Neural progenitor cell (in vitro differentiated cells): ENCODE measurements around the gene TBC1D10A. TPM values are rescaled to one million over a fixed set of nuclear protein-coding genes. Genes with fewer than 3 reads are reported as not detected.

Experiments used
- DNase-seq: peaks from one replicate; pipeline ENCODE4 v3.0.0-alpha.2; 2016; ENCODE audit warnings: low spot score
- H2AFZ ChIP-seq: fragments of 200-600 bp; sonication (generic); replicated peaks from 2 replicates; pipeline ENCODE4 v1.6.1; 2016; ENCODE audit warnings: antibody characterized with exemption
- H3F3A ChIP-seq: fragments of 200-600 bp; sonication (generic); 2 replicates; pipeline ENCODE4 v1.6.1; 2016; ENCODE audit warnings: antibody characterized with exemption, low read depth
- H3K27ac ChIP-seq: fragments of 200-600 bp; sonication (generic); 2 replicates; pipeline ENCODE4 v1.5.1; 2016; ENCODE audit warnings: mild to moderate bottlenecking
- H3K27me3 ChIP-seq: fragments of 200-600 bp; sonication (generic); 2 replicates; pipeline ENCODE4 v1.6.1; 2016; ENCODE audit warnings: mild to moderate bottlenecking, moderate library complexity
- H3K36me3 ChIP-seq: fragments of 200-600 bp; sonication (generic); 2 replicates; pipeline ENCODE4 v1.5.1; 2016
- H3K4me1 ChIP-seq: fragments of 200-600 bp; sonication (generic); 2 replicates; pipeline ENCODE4 v1.6.1; 2016; ENCODE audit warnings: mixed run types
- H3K4me2 ChIP-seq: fragments of 200-600 bp; sonication (generic); 2 replicates; pipeline ENCODE4 v1.6.1; 2016
- H3K4me3 ChIP-seq: fragments of 200-600 bp; sonication (generic); 2 replicates; pipeline ENCODE4 v1.5.1; 2016
- H3K79me2 ChIP-seq: fragments of 200-600 bp; sonication (generic); 2 replicates; pipeline ENCODE4 v1.6.1; 2016; ENCODE audit warnings: low read depth
- H3K9ac ChIP-seq: fragments of 200-600 bp; sonication (generic); 2 replicates; pipeline ENCODE4 v1.6.1; 2016
- H3K9me3 ChIP-seq: fragments of 200-600 bp; sonication (generic); 2 replicates; pipeline ENCODE4 v1.5.1; 2016; ENCODE audit warnings: low read depth
- H4K20me1 ChIP-seq: fragments of 200-600 bp; sonication (generic); 2 replicates; pipeline ENCODE4 v1.6.1; 2016; ENCODE audit warnings: low read depth
- H3K27ac Mint-ChIP-seq: 3 replicates; pipeline ENCODE4 v1.8.0; 2021; ENCODE audit warnings: mixed read lengths
- H3K27me3 Mint-ChIP-seq: 2 replicates; pipeline ENCODE4 v1.8.0; 2022; ENCODE audit warnings: low read depth, mild to moderate bottlenecking, inconsistent platforms, moderate library complexity, mixed read lengths; ENCODE audit not compliant: insufficient read depth
- H3K36me3 Mint-ChIP-seq: 3 replicates; pipeline ENCODE4 v1.8.0; 2021; ENCODE audit warnings: mixed read lengths
- H3K4me1 Mint-ChIP-seq: 3 replicates; pipeline ENCODE4 v1.8.0; 2021; ENCODE audit warnings: mixed read lengths
- H3K4me3 Mint-ChIP-seq: 3 replicates; pipeline ENCODE4 v1.8.0; 2021; ENCODE audit warnings: mild to moderate bottlenecking, moderate library complexity, mixed read lengths
- H3K9me3 Mint-ChIP-seq: 3 replicates; pipeline ENCODE4 v1.8.0; 2020; ENCODE audit warnings: mixed read lengths
- CTCF ChIP-seq: fragments of 200-600 bp; sonication (generic); IDR thresholded peaks from 2 replicates; pipeline ENCODE4 v1.5.1; 2017; ENCODE audit warnings: antibody characterized with exemption, mild to moderate bottlenecking
- EZH2 ChIP-seq: fragments of 200-600 bp; sonication (generic); IDR thresholded peaks from 2 replicates; pipeline ENCODE4 v1.6.1; 2017; ENCODE audit warnings: antibody characterized with exemption, mild to moderate bottlenecking, moderate library complexity
- EZH2phosphoT487 ChIP-seq: fragments of 200-600 bp; sonication (generic); IDR thresholded peaks from 2 replicates; pipeline ENCODE4 v1.6.1; 2017; ENCODE audit warnings: antibody characterized with exemption
- total RNA-seq: library from RNA; depleted of rRNA; stranded (reverse); fragments of >200 nt; gene quantifications from 2 replicates; pipeline ENCODE4 v1.2.3, GENCODE V29; 2015; ENCODE audit warnings: low replicate concordance

Gene TBC1D10A
- total RNA-seq, 1 donor from 2014 or later, result 6.2 TPM

GRCh38 chr22:30321461-30321860 lies 5.3 kb downstream of the TBC1D10A start:
- no peak overlapping the region for H3K27ac Mint-ChIP-seq
- no peak for DNase-seq
- H3K4me3 Mint-ChIP-seq, result no peak overlapping the region
- Histone ChIP-seq H3K4me2 (no peak overlapping the region), H3F3A (no peaks in the 10 kb centered on the region), H2AFZ (no peak overlapping the region), H3K4me1 (peaks cover 9% of the 10 kb centered on the region), H3K36me3 (no peaks in the 10 kb centered on the region), H3K4me3 (no peak overlapping the region), H3K27me3 (no peaks in the 10 kb centered on the region), H3K79me2 (no peaks in the 10 kb centered on the region), H4K20me1 (peaks cover 29% of the 10 kb centered on the region), H3K27ac (no peak overlapping the region), H3K9ac (no peak overlapping the region), H3K9me3 (no peaks in the 10 kb centered on the region)
- no peaks in the 10 kb centered on the region for H3K27me3 Mint-ChIP-seq
- no peaks in the 10 kb centered on the region for H3K9me3 Mint-ChIP-seq
- H3K4me1 Mint-ChIP-seq, result peaks cover 18% of the 10 kb centered on the region
- no peaks in the 10 kb centered on the region for H3K36me3 Mint-ChIP-seq
- TF ChIP-seq EZH2phosphoT487 (no peak), EZH2 (no peak), CTCF (no peak)

GRCh38 chr22:30320021-30320556 lies 6.7 kb downstream of the TBC1D10A start:
- H3K27ac Mint-ChIP-seq, result no peak overlapping the region
- H3K79me2 ChIP-seq, result no peaks in the 10 kb centered on the region
- H3K4me3 Mint-ChIP-seq, result no peak overlapping the region

GRCh38 chr22:30318799-30319419 lies 7.8 kb downstream of the TBC1D10A start:
- H3K4me1 Mint-ChIP-seq, result peaks cover 4% of the 10 kb centered on the region
- H3K9ac ChIP-seq, result no peak overlapping the region
- H3K4me1 ChIP-seq, result no peaks in the 10 kb centered on the region
- no peaks in the 10 kb centered on the region for H3K27me3 ChIP-seq
- H3K79me2 ChIP-seq, result no peaks in the 10 kb centered on the region
- no peaks in the 10 kb centered on the region for H3K9me3 ChIP-seq
- no peaks in the 10 kb centered on the region for H3K9me3 Mint-ChIP-seq
- no peaks in the 10 kb centered on the region for H3F3A ChIP-seq
- no peak overlapping the region for H3K27ac Mint-ChIP-seq
- H3K27ac ChIP-seq, result no peak overlapping the region
- no peak overlapping the region for H3K4me3 ChIP-seq
- no peaks in the 10 kb centered on the region for H3K36me3 Mint-ChIP-seq
- no peak overlapping the region for H3K4me2 ChIP-seq
- TF ChIP-seq EZH2phosphoT487 (no peak), EZH2 (no peak), CTCF (no peak)
- H3K4me3 Mint-ChIP-seq, result no peak overlapping the region
- H4K20me1 ChIP-seq, result peaks cover 18% of the 10 kb centered on the region
- DNase-seq, result peak; percentile 21
- no peaks in the 10 kb centered on the region for H3K36me3 ChIP-seq
- H3K27me3 Mint-ChIP-seq, result no peaks in the 10 kb centered on the region
- no peak overlapping the region for H2AFZ ChIP-seq

More at GRCh38 chr22:30320021-30320556, 6.7 kb downstream of the TBC1D10A start:
- no peaks in the 10 kb centered on the region for H3K27me3 ChIP-seq
- H3K36me3 ChIP-seq, result no peaks in the 10 kb centered on the region
- H4K20me1 ChIP-seq, result peaks cover 18% of the 10 kb centered on the region
- no peaks in the 10 kb centered on the region for H3K36me3 Mint-ChIP-seq
- no peak overlapping the region for H3K27ac ChIP-seq
- H3K4me3 ChIP-seq, result no peak overlapping the region
- H2AFZ ChIP-seq, result no peak overlapping the region
- no peaks in the 10 kb centered on the region for H3K27me3 Mint-ChIP-seq
- no peaks in the 10 kb centered on the region for H3K4me1 ChIP-seq
- H3F3A ChIP-seq, result no peaks in the 10 kb centered on the region
- peaks cover 7% of the 10 kb centered on the region for H3K4me1 Mint-ChIP-seq
- H3K9me3 ChIP-seq, result no peaks in the 10 kb centered on the region
- H3K4me2 ChIP-seq, result no peak overlapping the region
- DNase-seq, result no peak
- TF ChIP-seq EZH2phosphoT487 (no peak), CTCF (no peak), EZH2 (no peak)
- no peak overlapping the region for H3K9ac ChIP-seq
- no peaks in the 10 kb centered on the region for H3K9me3 Mint-ChIP-seq
